Measurements from ENCODE around the gene SLC2A10.
A peak's percentile ranks its signal among the peaks of the same experiment; 100 is the strongest.

The SLC2A10 gene

GRCh38 chr20:46725186-46726165 is 16.0 kb downstream of the SLC2A10 start:
- no peak for DNase-seq (ENCODE audit: low spot score)
- peak; percentile 30 for FAIRE-seq

- FAIRE-seq (no peak), DNase-seq (ENCODE audit: low spot score) (no peak)
Observed at GRCh38 chr20:46731770-46732169, 22.3 kb downstream of the SLC2A10 start.

GRCh38 chr20:46735436-46735835 is 26.0 kb downstream of the SLC2A10 start:
- FAIRE-seq (no peak), DNase-seq (ENCODE audit: low spot score) (no peak)

- DNase-seq (ENCODE audit: low spot score) = no peak
- FAIRE-seq = no peak
Observed at GRCh38 chr20:46739431-46740213, 30.2 kb downstream of the SLC2A10 start.

- FAIRE-seq (no peak), DNase-seq (ENCODE audit: low spot score) (no peak)
Observed at GRCh38 chr20:46740214-46740609, 30.8 kb downstream of the SLC2A10 start.

GRCh38 chr20:46741924-46742668 is 32.6 kb downstream of the SLC2A10 start:
- DNase-seq (ENCODE audit: low spot score) (no peak), FAIRE-seq (no peak)

GRCh38 chr20:46742669-46743045 is 33.2 kb downstream of the SLC2A10 start:
- no peak for FAIRE-seq

GRCh38 chr20:46743088-46743487 is 33.6 kb downstream of the SLC2A10 start:
- DNase-seq (ENCODE audit: low spot score) (no peak), FAIRE-seq (no peak)

More at GRCh38 chr20:46742669-46743045, 33.2 kb downstream of the SLC2A10 start:
- no peak for DNase-seq (ENCODE audit: low spot score)

GRCh38 chr20:46746956-46747526 is 37.6 kb downstream of the SLC2A10 start:
- DNase-seq (ENCODE audit: low spot score) (peak; percentile 65), FAIRE-seq (no peak)

GRCh38 chr20:46749147-46749546 is 39.7 kb downstream of the SLC2A10 start:
- DNase-seq (ENCODE audit: low spot score) = no peak
- FAIRE-seq = no peak

GRCh38 chr20:46751856-46752255 is 42.4 kb downstream of the SLC2A10 start:
- DNase-seq (ENCODE audit: low spot score) = peak; percentile 44
- no peak for FAIRE-seq

- DNase-seq (ENCODE audit: low spot score) (peak; percentile 67), FAIRE-seq (no peak)
Observed at GRCh38 chr20:46752728-46753127, 43.3 kb downstream of the SLC2A10 start.

- FAIRE-seq (no peak), DNase-seq (ENCODE audit: low spot score) (no peak)
Observed at GRCh38 chr20:46755483-46756413, 46.3 kb downstream of the SLC2A10 start.

- FAIRE-seq (no peak), DNase-seq (ENCODE audit: low spot score) (no peak)
Observed at GRCh38 chr20:46756419-46756818, 47.0 kb downstream of the SLC2A10 start.

GRCh38 chr20:46757135-46757534 is 47.7 kb downstream of the SLC2A10 start:
- FAIRE-seq = no peak

GRCh38 chr20:46757754-46758678 is 48.6 kb downstream of the SLC2A10 start:
- peak; percentile 86 for DNase-seq (ENCODE audit: low spot score)
- peak; percentile 20 for FAIRE-seq

More at GRCh38 chr20:46757135-46757534, 47.7 kb downstream of the SLC2A10 start:
- DNase-seq (ENCODE audit: low spot score) = no peak

GRCh38 chr20:46758929-46759669 is 49.6 kb downstream of the SLC2A10 start:
- FAIRE-seq (no peak), DNase-seq (ENCODE audit: low spot score) (no peak)

GRCh38 chr20:46761566-46761965 is 52.1 kb downstream of the SLC2A10 start:
- DNase-seq (ENCODE audit: low spot score) (no peak), FAIRE-seq (no peak)

All from urothelium cell line (cell line).